NB4 (cell line): ENCODE results near the gene CCL7.

ENCODE experiments used
- DNase-seq: peaks from one replicate; pipeline ENCODE4 v3.0.0; 2010; ENCODE audit warnings: low read depth
- H3K4me3 ChIP-seq: one replicate; pipeline ENCODE4 v1.5.1; 2011; ENCODE audit warnings: mild to moderate bottlenecking, low read depth, low read length, moderate library complexity
- MYC ChIP-seq: IDR thresholded peaks from 2 replicates; pipeline ENCODE4 v1.6.1; 2011; ENCODE audit warnings: low read depth, low read length
- POLR2A ChIP-seq: IDR thresholded peaks from 2 replicates; pipeline ENCODE4 v1.6.1; 2011; ENCODE audit warnings: mild to moderate bottlenecking; ENCODE audit not compliant: insufficient read length; ENCODE audit errors: extremely low read depth
- TF ChIP-seq, protein P1 (sequence below): IDR thresholded peaks from one replicate; pipeline ENCODE4 v1.5.1; 2012; ENCODE audit warnings: low read depth, low read length
- TF ChIP-seq, protein P2 (sequence below): IDR thresholded peaks from 2 replicates; pipeline ENCODE4 v1.6.1; 2011; ENCODE audit warnings: low read depth, low read length

CCL7 gene

DNA sequence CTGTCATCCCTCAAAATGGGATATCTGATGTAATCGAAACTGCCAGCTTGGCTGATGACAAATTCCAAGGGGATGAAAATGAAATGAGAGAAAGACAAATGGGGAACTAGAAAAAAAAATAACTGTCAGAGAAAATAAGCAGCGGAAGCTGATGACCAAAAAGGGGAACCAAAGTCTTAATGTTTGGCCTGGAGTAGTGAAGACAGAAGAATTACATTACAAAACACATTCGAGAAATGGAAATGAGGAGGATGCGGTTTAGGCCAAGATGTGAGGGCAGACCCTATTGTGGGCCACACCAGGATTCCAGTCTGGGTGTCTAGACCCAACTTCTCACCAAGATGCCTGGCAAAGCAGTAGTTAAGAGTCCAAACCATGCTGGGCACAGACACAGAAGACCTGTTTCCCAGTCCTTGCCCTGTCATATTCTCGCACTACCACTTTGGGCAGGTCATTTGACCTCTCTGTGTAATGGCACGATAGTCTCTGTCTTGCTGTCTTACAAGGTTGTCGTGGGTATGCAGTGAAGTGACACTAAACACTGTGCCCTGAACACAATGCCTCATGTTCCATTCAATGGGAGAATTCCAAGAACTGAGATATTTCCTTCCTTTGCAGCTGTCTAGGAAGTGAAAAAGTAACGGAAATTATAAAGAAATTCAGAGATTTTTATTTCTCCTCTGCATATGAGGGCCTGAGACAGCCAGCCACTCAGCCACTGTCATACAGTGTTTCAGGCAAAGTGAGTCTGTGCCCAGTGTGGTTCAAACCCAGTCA lies 27.2 kb upstream of the CCL7 start:
- peak; percentile 96 for DNase-seq
- TF ChIP-seq, protein P1, sequence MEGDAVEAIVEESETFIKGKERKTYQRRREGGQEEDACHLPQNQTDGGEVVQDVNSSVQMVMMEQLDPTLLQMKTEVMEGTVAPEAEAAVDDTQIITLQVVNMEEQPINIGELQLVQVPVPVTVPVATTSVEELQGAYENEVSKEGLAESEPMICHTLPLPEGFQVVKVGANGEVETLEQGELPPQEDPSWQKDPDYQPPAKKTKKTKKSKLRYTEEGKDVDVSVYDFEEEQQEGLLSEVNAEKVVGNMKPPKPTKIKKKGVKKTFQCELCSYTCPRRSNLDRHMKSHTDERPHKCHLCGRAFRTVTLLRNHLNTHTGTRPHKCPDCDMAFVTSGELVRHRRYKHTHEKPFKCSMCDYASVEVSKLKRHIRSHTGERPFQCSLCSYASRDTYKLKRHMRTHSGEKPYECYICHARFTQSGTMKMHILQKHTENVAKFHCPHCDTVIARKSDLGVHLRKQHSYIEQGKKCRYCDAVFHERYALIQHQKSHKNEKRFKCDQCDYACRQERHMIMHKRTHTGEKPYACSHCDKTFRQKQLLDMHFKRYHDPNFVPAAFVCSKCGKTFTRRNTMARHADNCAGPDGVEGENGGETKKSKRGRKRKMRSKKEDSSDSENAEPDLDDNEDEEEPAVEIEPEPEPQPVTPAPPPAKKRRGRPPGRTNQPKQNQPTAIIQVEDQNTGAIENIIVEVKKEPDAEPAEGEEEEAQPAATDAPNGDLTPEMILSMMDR, result no peak
- TF ChIP-seq, protein P2, sequence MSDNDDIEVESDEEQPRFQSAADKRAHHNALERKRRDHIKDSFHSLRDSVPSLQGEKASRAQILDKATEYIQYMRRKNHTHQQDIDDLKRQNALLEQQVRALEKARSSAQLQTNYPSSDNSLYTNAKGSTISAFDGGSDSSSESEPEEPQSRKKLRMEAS, result peak; percentile 46
- peak; percentile 52; the same call in 1 of the 2 replicates for TF ChIP-seq MYC
- no peak overlapping the region for H3K4me3 ChIP-seq

DNA sequence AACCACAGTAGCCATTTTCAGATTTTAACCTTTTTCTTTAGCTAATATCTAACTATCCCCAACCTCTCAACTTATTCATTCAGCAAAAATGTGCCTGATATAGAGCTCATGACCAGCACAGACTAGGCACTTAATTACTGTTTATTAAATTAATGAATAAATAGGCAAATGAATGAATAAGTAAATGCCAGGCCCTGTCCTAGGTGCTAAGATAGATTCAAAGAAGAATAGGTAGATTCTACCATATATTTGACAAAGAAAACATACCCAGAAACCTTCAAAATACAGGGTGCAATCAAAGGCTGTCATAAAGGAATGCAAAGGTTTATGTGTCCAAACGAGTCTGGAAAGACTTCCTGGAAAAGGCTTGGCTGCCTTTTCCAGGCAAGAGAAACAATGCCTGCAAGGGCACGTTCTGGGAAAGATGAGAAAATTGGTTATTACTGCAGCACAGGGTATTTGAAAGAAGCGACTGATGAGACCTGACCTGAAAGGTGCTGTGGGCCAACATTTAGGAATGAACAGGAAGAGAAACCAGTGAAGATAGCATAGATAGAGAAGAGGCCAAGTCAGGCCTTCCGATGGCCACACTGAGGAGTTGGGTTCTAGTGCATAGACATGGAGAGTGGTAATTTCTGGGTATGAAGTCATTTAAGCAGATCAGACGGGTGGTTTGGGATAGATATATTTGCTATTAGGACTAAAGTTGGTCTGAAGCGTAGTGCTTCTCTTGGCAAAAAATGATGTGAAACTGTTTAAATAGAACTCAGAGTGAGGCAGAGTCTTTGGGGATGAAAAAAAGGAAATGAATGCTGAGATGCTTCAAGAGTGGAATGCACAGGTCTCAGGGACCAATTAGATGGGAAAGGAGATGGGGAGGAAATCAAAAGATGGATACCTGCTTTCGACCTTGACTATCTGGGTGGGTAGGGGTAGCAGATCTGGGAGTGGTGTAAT lies 26.4 kb upstream of the CCL7 start:
- no peak for DNase-seq
- no peak overlapping the region for H3K4me3 ChIP-seq
- TF ChIP-seq, protein P1, result no peak
- TF ChIP-seq, protein P2, result no peak
- TF ChIP-seq POLR2A, result no peak
- no peak for TF ChIP-seq MYC

DNA sequence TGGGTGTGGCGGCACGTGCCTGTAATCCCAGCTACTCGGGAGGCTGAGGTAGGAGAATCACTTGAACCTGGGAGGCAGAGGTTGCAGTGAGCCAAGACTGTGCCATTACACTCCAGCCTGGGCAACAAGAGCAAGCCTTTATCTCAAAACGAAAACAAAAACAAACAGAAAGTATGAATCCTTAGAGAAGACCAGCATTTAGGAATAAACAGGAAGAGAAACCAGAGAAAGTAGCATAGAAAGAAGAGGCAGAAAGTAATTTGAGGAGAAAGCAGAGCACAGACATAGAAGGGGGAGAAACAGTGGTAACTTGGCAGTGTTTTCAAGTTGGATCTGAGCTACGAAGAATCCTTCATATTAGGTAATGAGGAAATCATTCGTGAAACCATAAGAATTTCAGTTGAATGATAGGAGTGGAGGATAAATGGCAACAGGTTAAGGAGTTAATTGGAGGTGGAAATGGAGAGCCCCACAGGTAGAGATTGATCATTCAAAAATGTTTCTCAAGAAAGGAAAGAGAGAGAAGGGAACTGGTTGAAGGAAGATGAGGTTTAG lies 24.6 kb upstream of the CCL7 start:
- TF ChIP-seq, protein P2, result no peak
- no peak for TF ChIP-seq MYC
- TF ChIP-seq, protein P1, result no peak
- TF ChIP-seq POLR2A, result no peak
- no peak overlapping the region for H3K4me3 ChIP-seq
- DNase-seq, result no peak

DNA sequence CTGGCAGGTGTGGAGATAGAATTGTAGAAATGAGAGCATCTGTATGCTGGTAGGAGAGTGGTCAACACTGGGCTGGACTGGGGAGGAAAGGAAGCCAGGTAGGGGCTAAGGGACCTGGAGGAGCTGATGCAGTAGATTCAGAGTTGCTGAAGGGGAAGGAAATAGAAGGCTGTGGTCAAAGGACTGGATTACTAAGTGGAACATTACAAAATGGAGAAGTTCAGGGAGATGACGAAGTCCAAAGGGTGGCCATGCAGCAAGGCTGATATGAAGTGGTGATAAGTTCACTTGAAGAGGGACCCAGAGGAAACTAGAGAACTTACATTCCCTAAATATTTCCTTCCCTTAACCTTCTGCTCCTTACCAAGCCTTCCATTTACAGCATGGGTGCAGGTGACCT lies 23.6 kb upstream of the CCL7 start:
- TF ChIP-seq, protein P2, result peak; percentile 39
- TF ChIP-seq MYC (no peak), POLR2A (no peak)
- TF ChIP-seq, protein P1, result no peak
- peak; percentile 92 for DNase-seq

DNA sequence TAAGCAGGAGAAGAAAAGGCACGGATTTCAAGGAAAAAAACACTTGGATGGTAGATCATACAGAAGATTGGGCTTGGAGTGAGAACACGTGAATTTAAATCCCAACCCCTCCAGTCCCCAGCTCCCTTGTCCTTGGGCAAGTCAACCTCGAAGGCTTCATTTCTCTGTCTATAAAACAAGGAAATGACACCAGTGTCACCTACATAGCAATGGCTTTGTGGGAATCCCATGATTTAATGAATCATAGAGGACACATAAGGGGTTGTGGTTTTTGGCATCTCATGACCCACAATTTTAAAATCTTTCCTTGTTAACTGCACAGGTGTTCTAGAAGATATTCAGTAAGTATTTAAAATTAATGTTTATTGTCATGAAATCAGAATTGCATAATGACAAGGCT lies 23.1 kb upstream of the CCL7 start:
- TF ChIP-seq, protein P2, result no peak
- TF ChIP-seq POLR2A (no peak), MYC (no peak)
- TF ChIP-seq, protein P1, result no peak
- H3K4me3 ChIP-seq, result no peak overlapping the region
- peak; percentile 45 for DNase-seq

More for the DNA sequence above, 23.6 kb upstream of the CCL7 start:
- H3K4me3 ChIP-seq, result no peak overlapping the region
